Measurements from ENCODE around the gene SH3GL3.

- TF ChIP-seq CTCF (conservative IDR thresholded peaks at IDR 0.05 in 1 of 2, IDR thresholded peaks at IDR 0.05 in 1 of 2; ENCODE audit: extremely low read depth in 1 of 2, insufficient read depth in 1 of 2, low read depth in 1 of 2, low read length in 2 of 2), result peak; percentile 64 to 70
- no peak for TF ChIP-seq EZH2 (IDR thresholded peaks at IDR 0.05; ENCODE audit: borderline replicate concordance, low read length)
Observed at GRCh38 chr15:83436513-83437158, 10.5 kb upstream of the SH3GL3 start.

Measured in mammary epithelial cell (primary cell).